CD4-positive, alpha-beta T cell treated with Interleukin-1 beta for 1 hour (primary cell): ENCODE data around the gene CNKSR3.
A peak's percentile ranks its signal among the peaks of the same experiment; 100 is the strongest.

Source experiments
- DNase-seq, 2 donors: peaks; one replicate each; pipeline ENCODE4 v3.0.0-alpha.2; 2020 to 2022

The CNKSR3 gene

GRCh38 chr6:154377726-154378125 lies 132.8 kb downstream of the CNKSR3 start:
- DNase-seq, result no peak

GRCh38 chr6:154373971-154374370 lies 136.5 kb downstream of the CNKSR3 start:
- no peak for DNase-seq

GRCh38 chr6:154371281-154371680 lies 139.2 kb downstream of the CNKSR3 start:
- DNase-seq, result no peak

- DNase-seq, result peak; percentile 17 to 21
Measured at GRCh38 chr6:154370545-154370944, 139.9 kb downstream of the CNKSR3 start.

GRCh38 chr6:154367839-154368695 lies 142.4 kb downstream of the CNKSR3 start:
- no peak for DNase-seq

- DNase-seq, result no peak
Measured at GRCh38 chr6:154367336-154367735, 143.1 kb downstream of the CNKSR3 start.

- DNase-seq, result no peak
Measured at GRCh38 chr6:154363821-154364220, 146.7 kb downstream of the CNKSR3 start.

- no peak for DNase-seq
Measured at GRCh38 chr6:154361476-154361875, 149.0 kb downstream of the CNKSR3 start.

- DNase-seq, result no peak
Measured at GRCh38 chr6:154360476-154360875, 150.0 kb downstream of the CNKSR3 start.

GRCh38 chr6:154359679-154360078 lies 150.8 kb downstream of the CNKSR3 start:
- DNase-seq, result no peak

GRCh38 chr6:154359161-154359574 lies 151.3 kb downstream of the CNKSR3 start:
- DNase-seq, result no peak

GRCh38 chr6:154358019-154358545 lies 152.4 kb downstream of the CNKSR3 start:
- DNase-seq, result no peak

- no peak for DNase-seq
Measured at GRCh38 chr6:154356690-154357089, 153.8 kb downstream of the CNKSR3 start, which contains the start of gene IPCEF1. Gene IPCEF1 (minus strand): TSS chr6:154356803. CDS start chr6:154265947, 90,856 bp downstream.

GRCh38 chr6:154356113-154356512 lies 154.4 kb downstream of the CNKSR3 start:
- DNase-seq, result no peak

- DNase-seq, result no peak
Measured at GRCh38 chr6:154354265-154354777, 156.2 kb downstream of the CNKSR3 start.

GRCh38 chr6:154353626-154354025 lies 156.9 kb downstream of the CNKSR3 start:
- no peak for DNase-seq

- no peak for DNase-seq
Measured at GRCh38 chr6:154352898-154353585, 157.4 kb downstream of the CNKSR3 start.

- DNase-seq, result no peak
Measured at GRCh38 chr6:154350293-154350692, 160.2 kb downstream of the CNKSR3 start.

- no peak for DNase-seq
Measured at GRCh38 chr6:154347981-154348380, 162.5 kb downstream of the CNKSR3 start.

- DNase-seq, result no peak
Measured at GRCh38 chr6:154345811-154346210, 164.7 kb downstream of the CNKSR3 start.

GRCh38 chr6:154343473-154344308 lies 166.8 kb downstream of the CNKSR3 start:
- DNase-seq, result peak in 1 of 2 donors; percentile 3

GRCh38 chr6:154341871-154342270 lies 168.6 kb downstream of the CNKSR3 start:
- no peak for DNase-seq

- DNase-seq, result no peak
Measured at GRCh38 chr6:154341336-154341735, 169.1 kb downstream of the CNKSR3 start.
